Umbilical cord (tissue), 2 donors: ENCODE data around the gene MCTP1. TPM values are rescaled to one million over a fixed set of nuclear protein-coding genes. Genes with fewer than 3 reads are reported as not detected.

Experiments used
- DNase-seq: peaks from one replicate; pipeline ENCODE4 v3.0.0-alpha.2; 2015; ENCODE audit warnings: low spot score
- total RNA-seq: library from RNA; depleted of rRNA; stranded (reverse); fragments of >200 nt; gene quantifications from one replicate; pipeline ENCODE4 v1.2.3, GENCODE V29; 2014; ENCODE audit warnings: low replicate concordance; ENCODE audit not compliant: insufficient read depth

MCTP1 gene
- total RNA-seq, 1 donor from 2014 or later: 24.8 TPM

GRCh38 chr5:94775088-94775487 lies 509.8 kb downstream of the MCTP1 start:
- no peak for DNase-seq

GRCh38 chr5:94771742-94772141 lies 513.2 kb downstream of the MCTP1 start:
- DNase-seq: no peak

- DNase-seq: no peak
Observed at GRCh38 chr5:94769996-94770395, 514.9 kb downstream of the MCTP1 start.

- no peak for DNase-seq
Observed at GRCh38 chr5:94761786-94762185, 523.1 kb downstream of the MCTP1 start.

GRCh38 chr5:94761055-94761454 lies 523.8 kb downstream of the MCTP1 start:
- no peak for DNase-seq

GRCh38 chr5:94759961-94760360 lies 524.9 kb downstream of the MCTP1 start:
- DNase-seq: no peak

- DNase-seq: no peak
Observed at GRCh38 chr5:94759022-94759421, 525.9 kb downstream of the MCTP1 start.

- no peak for DNase-seq
Observed at GRCh38 chr5:94754824-94755223, 530.1 kb downstream of the MCTP1 start.

GRCh38 chr5:94751460-94751859 lies 533.4 kb downstream of the MCTP1 start:
- no peak for DNase-seq

GRCh38 chr5:94750681-94751080 lies 534.2 kb downstream of the MCTP1 start:
- no peak for DNase-seq

GRCh38 chr5:94749042-94749441 lies 535.9 kb downstream of the MCTP1 start:
- DNase-seq: no peak

- DNase-seq: no peak
Observed at GRCh38 chr5:94748212-94748611, 536.7 kb downstream of the MCTP1 start.

GRCh38 chr5:94747371-94747770 lies 537.5 kb downstream of the MCTP1 start:
- DNase-seq: no peak

GRCh38 chr5:94746731-94747124 lies 538.2 kb downstream of the MCTP1 start:
- DNase-seq: no peak

GRCh38 chr5:94745786-94746730 lies 538.8 kb downstream of the MCTP1 start:
- no peak for DNase-seq

GRCh38 chr5:94744906-94745305 lies 540.0 kb downstream of the MCTP1 start:
- no peak for DNase-seq

GRCh38 chr5:94742852-94743251 lies 542.0 kb downstream of the MCTP1 start:
- DNase-seq: no peak

- DNase-seq: no peak
Observed at GRCh38 chr5:94740286-94740685, 544.6 kb downstream of the MCTP1 start.

- no peak for DNase-seq
Observed at GRCh38 chr5:94736498-94736897, 548.4 kb downstream of the MCTP1 start.

GRCh38 chr5:94731471-94731870 lies 553.4 kb downstream of the MCTP1 start:
- no peak for DNase-seq

- DNase-seq: peak; percentile 5
Observed at GRCh38 chr5:94725142-94725541, 559.8 kb downstream of the MCTP1 start.

- no peak for DNase-seq
Observed at GRCh38 chr5:94715768-94716167, 569.1 kb downstream of the MCTP1 start.

GRCh38 chr5:94711785-94712184 lies 573.1 kb downstream of the MCTP1 start:
- no peak for DNase-seq
